HEK293T (cell line): ENCODE measurements around the gene TGM2.

ENCODE experiments used
- FOXA1 ChIP-seq: fragments of 450-650 bp; IDR thresholded peaks from 2 replicates; pipeline ENCODE4 v1.6.1; 2016; ENCODE audit warnings: mild to moderate bottlenecking
- LEF1 ChIP-seq: fragments of 450-650 bp; IDR thresholded peaks from 2 replicates; pipeline ENCODE4 v1.6.1; 2017; ENCODE audit warnings: mild to moderate bottlenecking, borderline replicate concordance
- NFRKB ChIP-seq: fragments of 450-650 bp; IDR thresholded peaks from 2 replicates; pipeline ENCODE4 v1.6.1; 2016; ENCODE audit warnings: mild to moderate bottlenecking, moderate library complexity
- SP1 ChIP-seq: fragments of 450-650 bp; IDR thresholded peaks from 2 replicates; pipeline ENCODE4 v1.6.1; 2017

DNA sequence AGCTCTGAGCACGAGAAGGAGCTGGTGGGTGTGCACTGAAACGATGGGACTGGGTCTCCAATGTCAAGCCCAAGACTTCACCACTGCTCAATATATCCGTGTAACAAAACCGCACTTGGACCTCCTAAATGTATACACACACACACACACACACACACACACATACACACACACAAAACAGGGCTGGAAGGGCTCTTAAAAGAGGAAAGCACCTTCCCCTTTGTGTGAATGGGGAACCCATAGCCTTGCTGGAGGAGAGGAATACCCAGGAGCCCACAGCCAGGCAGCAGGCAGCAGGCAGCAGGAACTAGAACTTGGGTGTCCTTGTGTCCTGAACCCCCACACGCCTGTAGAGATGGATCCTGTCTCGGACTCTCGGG is 29.8 kb downstream of the TGM2 start:
- TF ChIP-seq FOXA1 (no peak), SP1 (no peak), LEF1 (no peak), NFRKB (no peak)
